HG02642 (cell line): ENCODE results near the gene PPP2R5C.
"Not testable (repeated sequence)": the region's sequence is repeated elsewhere in the genome, so short reads cannot be mapped to it uniquely, and the experiment has no call there.

Experiments
- ATAC-seq: cut with Tn5 transposase; IDR thresholded peaks from one replicate; pipeline ENCODE4 v1.9.1; 2021; ENCODE audit warnings: mild to moderate bottlenecking; ENCODE audit not compliant: unreplicated experiment, poor library complexity

PPP2R5C gene

GRCh38 chr14:101743701-101744100 lies 17.8 kb upstream of the PPP2R5C start:
- ATAC-seq, result no peak

GRCh38 chr14:101744382-101744781 lies 17.1 kb upstream of the PPP2R5C start:
- not testable (repeated sequence) for ATAC-seq

GRCh38 chr14:101749756-101750155 lies 11.8 kb upstream of the PPP2R5C start:
- not testable (repeated sequence) for ATAC-seq

GRCh38 chr14:101754893-101755292 lies 6.6 kb upstream of the PPP2R5C start:
- no peak for ATAC-seq

- no peak for ATAC-seq
These were observed 5.8 kb upstream of the PPP2R5C start for GRCh38 chr14:101755591-101756324.

GRCh38 chr14:101757064-101757838 lies 4.3 kb upstream of the PPP2R5C start:
- ATAC-seq, result no peak

GRCh38 chr14:101757839-101758211 lies 3.7 kb upstream of the PPP2R5C start:
- ATAC-seq, result no peak

GRCh38 chr14:101758913-101759593 lies 2.5 kb upstream of the PPP2R5C start:
- no peak for ATAC-seq

DNA sequence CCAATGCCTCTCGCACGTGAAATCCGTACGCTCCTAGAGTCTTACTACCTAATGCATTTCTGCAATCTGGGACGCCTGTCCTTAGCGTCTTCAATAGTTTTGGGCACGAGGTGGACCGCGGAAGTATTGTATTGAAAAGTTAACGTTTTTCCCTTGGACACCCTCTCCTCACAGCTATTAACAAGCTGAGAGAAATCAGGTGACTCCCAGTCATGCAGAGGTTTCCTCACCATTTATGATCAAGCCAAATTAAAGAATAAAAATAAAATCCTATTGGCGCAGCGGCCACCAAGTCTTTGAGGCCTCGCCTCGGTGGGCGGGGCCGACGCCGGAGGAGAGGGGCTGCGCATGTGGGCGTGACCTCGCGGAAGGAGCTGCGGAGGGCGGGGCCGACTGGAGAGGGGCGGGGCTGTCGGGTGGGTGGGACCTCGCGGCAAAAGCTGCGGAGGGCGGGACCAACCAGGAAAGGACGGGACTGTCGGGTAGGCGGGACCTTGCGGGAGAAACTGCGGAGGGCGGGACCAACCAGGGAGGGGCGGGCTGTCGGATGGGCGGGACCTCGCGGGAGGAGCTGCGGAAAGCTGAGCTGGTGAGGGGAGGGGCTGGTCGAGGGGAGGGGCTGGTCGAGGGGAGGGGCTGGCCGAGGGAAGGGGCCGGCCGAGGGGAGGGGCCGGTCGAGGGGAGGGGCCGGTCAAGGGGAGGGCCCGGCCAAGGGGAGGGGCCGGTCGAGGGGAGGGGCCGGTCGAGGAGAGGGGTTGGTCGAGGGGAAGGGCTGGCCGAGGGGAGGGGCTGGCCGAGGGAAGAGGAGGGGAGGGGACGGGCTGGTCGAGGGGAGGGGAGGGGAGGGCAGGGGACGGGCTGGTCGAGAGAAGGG lies 1.1 kb upstream of the PPP2R5C start:
- peak; percentile 63 for ATAC-seq

GRCh38 chr14:101761881-101762529 lies 496 bp downstream of the PPP2R5C start:
- peak; percentile 19 for ATAC-seq

DNA sequence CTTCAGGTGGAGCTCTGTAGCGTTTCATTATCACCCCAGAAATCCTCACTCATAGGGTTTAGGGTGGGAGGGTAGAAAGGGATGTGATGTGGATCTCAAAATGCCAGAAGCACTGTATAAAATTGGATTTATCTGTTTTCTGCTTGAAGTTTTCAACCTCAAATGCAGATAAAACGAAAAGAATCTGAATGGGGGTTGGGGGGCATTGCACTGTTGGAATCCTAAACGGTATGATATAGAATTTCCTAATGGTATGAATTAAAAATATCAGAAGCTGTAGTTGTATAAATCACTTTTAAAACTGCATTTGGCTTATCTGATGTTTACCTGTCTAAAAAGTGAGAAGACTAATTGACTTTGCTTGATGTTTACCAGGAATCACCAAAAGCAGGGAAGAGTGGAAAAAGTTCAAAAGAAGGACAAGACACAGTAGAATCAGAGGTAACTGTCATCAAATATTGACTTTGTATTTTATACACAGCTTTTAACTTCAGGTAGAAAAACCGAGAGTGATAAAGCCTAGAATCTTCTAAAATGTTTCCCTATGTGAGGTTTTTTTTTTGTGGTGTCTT lies 1.1 kb downstream of the PPP2R5C start:
- ATAC-seq, result no peak

GRCh38 chr14:101763941-101764709 lies 2.6 kb downstream of the PPP2R5C start:
- no peak for ATAC-seq

- no peak for ATAC-seq
These were observed 6.3 kb downstream of the PPP2R5C start for GRCh38 chr14:101767618-101768362.

GRCh38 chr14:101770183-101770582 lies 8.7 kb downstream of the PPP2R5C start:
- ATAC-seq, result no peak

DNA sequence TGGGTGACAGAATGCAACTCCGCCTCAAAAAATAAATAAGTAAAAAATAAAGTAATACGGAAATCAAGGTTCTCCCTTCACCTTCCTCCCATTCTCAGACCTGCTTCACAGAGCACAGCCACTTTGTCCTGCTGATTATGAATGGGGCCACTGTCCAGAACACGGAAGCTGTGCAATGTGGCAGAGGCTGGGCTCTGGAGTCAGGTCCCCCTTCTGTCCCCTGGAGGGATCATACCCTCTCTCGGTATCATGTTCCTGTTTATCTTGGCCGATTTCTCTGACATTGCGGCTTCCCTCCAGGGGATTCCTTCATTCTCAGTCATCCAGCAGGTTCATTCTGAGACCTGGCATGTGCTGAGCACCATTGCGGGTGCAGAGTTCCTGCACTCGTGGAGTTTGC lies 11.3 kb downstream of the PPP2R5C start:
- no peak for ATAC-seq

GRCh38 chr14:101773378-101773777 lies 11.9 kb downstream of the PPP2R5C start:
- no peak for ATAC-seq

- no peak for ATAC-seq
These were observed 12.7 kb downstream of the PPP2R5C start for GRCh38 chr14:101774006-101774795.
